GM12878 (cell line): ENCODE data around the gene ADGRV1.

ENCODE experiments used
- CHD1 ChIP-seq: IDR thresholded peaks from 2 replicates; pipeline ENCODE4 v1.6.1; 2012; ENCODE audit warnings: low read depth, low read length, improper control_type of control experiment
- EP300 ChIP-seq, 2 experiments: fragments of 150-350 bp in 1 of 2; IDR thresholded peaks; 2 replicates each; pipeline ENCODE4 v1.6.1; 2011 to 2012; ENCODE audit warnings: low read depth in 2 of 2, low read length in 2 of 2, borderline replicate concordance in 1 of 2, improper control_type of control experiment in 1 of 2, inconsistent platforms in 1 of 2; ENCODE audit not compliant: control insufficient read depth in 1 of 2
- RAD51 ChIP-seq: fragments of 450-650 bp; IDR thresholded peaks from 2 replicates; pipeline ENCODE4 v1.6.1; 2016; ENCODE audit warnings: moderate library complexity, mild to moderate bottlenecking, inconsistent platforms
- RELA ChIP-seq: fragments of 450-650 bp; IDR thresholded peaks from 2 replicates; pipeline ENCODE4 v1.8.0; 2014; ENCODE audit warnings: borderline replicate concordance; ENCODE audit not compliant: partially characterized antibody
- RFX5 ChIP-seq: IDR thresholded peaks from 2 replicates; pipeline ENCODE4 v1.6.1; 2011; ENCODE audit warnings: low read depth, low read length, improper control_type of control experiment
- TF ChIP-seq, protein P1 (sequence below), 3 experiments: IDR thresholded peaks in 2 of 3; conservative IDR thresholded peaks in 1 of 3; 2 replicates each; pipeline ENCODE4 v1.5.1; 2011; ENCODE audit warnings: low read depth in 3 of 3, low read length in 3 of 3, mild to moderate bottlenecking in 3 of 3, control low read depth in 2 of 3, moderate library complexity in 2 of 3, inconsistent platforms in 1 of 3, mixed read lengths in 1 of 3; ENCODE audit not compliant: control insufficient read depth in 2 of 3, insufficient read depth in 1 of 3; ENCODE audit errors: extremely low read depth in 1 of 3

GRCh38 chr5:91109634-91110033, 551.0 kb downstream of the ADGRV1 start:
- TF ChIP-seq, protein P1, sequence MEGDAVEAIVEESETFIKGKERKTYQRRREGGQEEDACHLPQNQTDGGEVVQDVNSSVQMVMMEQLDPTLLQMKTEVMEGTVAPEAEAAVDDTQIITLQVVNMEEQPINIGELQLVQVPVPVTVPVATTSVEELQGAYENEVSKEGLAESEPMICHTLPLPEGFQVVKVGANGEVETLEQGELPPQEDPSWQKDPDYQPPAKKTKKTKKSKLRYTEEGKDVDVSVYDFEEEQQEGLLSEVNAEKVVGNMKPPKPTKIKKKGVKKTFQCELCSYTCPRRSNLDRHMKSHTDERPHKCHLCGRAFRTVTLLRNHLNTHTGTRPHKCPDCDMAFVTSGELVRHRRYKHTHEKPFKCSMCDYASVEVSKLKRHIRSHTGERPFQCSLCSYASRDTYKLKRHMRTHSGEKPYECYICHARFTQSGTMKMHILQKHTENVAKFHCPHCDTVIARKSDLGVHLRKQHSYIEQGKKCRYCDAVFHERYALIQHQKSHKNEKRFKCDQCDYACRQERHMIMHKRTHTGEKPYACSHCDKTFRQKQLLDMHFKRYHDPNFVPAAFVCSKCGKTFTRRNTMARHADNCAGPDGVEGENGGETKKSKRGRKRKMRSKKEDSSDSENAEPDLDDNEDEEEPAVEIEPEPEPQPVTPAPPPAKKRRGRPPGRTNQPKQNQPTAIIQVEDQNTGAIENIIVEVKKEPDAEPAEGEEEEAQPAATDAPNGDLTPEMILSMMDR (IDR thresholded peaks at IDR 0.05 in 2 of 3, conservative IDR thresholded peaks at IDR 0.05 in 1 of 3; ENCODE audit: control insufficient read depth in 2 of 3, extremely low read depth in 1 of 3, insufficient read depth in 1 of 3, low read depth in 3 of 3, low read length in 3 of 3): no peak
- no peak for TF ChIP-seq EP300 (IDR thresholded peaks at IDR 0.05; ENCODE audit: borderline replicate concordance in 1 of 2, control insufficient read depth in 1 of 2, low read depth in 2 of 2, low read length in 2 of 2)
- no peak for TF ChIP-seq RELA
- TF ChIP-seq RAD51: no peak
- no peak for TF ChIP-seq RFX5
- TF ChIP-seq CHD1: no peak
